Measurements from ENCODE around the gene RBCK1. TPM values are rescaled to one million over a fixed set of nuclear protein-coding genes. Genes with fewer than 3 reads are reported as not detected.

Gene RBCK1
- total and polyA plus RNA-seq, 7 donors: 34.1 to 52.5 (median 43.1) TPM

DNA sequence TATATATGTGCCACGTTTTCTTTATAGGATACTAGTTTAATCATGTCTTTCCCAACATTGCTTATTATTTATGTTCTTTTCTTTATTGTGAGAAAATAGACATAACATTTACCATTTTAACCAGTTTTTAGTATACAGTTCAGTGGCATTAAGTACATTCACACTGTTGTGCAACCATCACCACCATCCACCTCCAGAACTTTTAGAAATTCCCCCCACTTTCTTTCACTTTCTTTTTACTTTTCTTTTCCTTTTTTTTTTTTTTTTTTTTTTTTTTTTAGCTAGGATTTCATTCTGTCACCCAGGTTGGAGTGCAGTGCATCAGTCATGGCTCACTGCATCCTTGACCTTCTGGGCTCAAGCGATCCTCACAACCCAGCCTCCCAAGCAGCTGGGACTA, 18.5 kb downstream of the RBCK1 start:
- no peak overlapping the region for H3K4me3 ChIP-seq
- H3K27ac ChIP-seq: no peak overlapping the region
- no peak for TF ChIP-seq CTCF (IDR thresholded peaks at IDR 0.05)
- H3K4me1 ChIP-seq: no peaks in the 10 kb centered on the region
- WGBS, 3 donors: 95 to 97% (median 96%) methylated on average over 2 of the region's 2 CpGs
- H3K36me3 ChIP-seq (ENCODE audit: insufficient read depth in 1 of 2, low read depth in 1 of 2): peaks cover 4 to 84% of the 10 kb centered on the region in 2 donors
- no peaks in the 10 kb centered on the region for H3K27me3 ChIP-seq (ENCODE audit: insufficient read depth in 3 of 3, low read length in 2 of 3)
- no peak for DNase-seq
- ATAC-seq: no peak
- H3K9me3 ChIP-seq: no peaks in the 10 kb centered on the region
- intact Hi-C loops (cut with DNase I): no loop called here

DNA sequence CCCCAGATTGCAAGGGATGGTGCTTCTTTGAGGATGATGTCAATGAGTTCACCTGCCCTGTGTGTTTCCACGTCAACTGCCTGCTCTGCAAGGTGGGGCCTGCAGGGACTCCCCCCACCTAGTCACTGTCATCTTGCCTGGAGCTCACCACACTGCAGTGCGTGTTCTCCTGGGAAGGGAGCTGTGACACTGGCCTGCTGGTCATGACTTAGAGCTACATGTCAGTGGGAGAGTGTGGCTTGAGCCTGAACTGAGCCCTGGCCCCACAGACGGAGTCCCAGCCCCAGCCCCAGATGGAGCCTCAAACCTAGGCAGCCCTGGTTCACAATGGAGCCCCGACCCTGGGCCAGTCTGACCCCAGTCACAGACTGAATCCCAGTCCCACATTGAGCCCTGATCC, 19.3 kb downstream of the RBCK1 start:
- DNase-seq (no peak), ATAC-seq (no peak)
- H3K4me3 ChIP-seq: no peak overlapping the region
- no peak for TF ChIP-seq CTCF (IDR thresholded peaks at IDR 0.05)
- intact Hi-C loops (cut with DNase I): no loop called here
- WGBS, 3 donors: 84 to 88% (median 85%) methylated on average over 4 of the region's 4 CpGs
- H3K9me3 ChIP-seq: no peaks in the 10 kb centered on the region
- H3K36me3 ChIP-seq (ENCODE audit: insufficient read depth in 1 of 2, low read depth in 1 of 2): peaks cover 4 to 84% of the 10 kb centered on the region in 2 donors
- no peaks in the 10 kb centered on the region for H3K27me3 ChIP-seq (ENCODE audit: insufficient read depth in 3 of 3, low read length in 2 of 3)
- no peak overlapping the region for H3K27ac ChIP-seq
- no peaks in the 10 kb centered on the region for H3K4me1 ChIP-seq

GRCh38 chr20:427849-428657, 20.0 kb downstream of the RBCK1 start:
- Histone ChIP-seq H3K27me3 (ENCODE audit: insufficient read depth in 3 of 3, low read length in 2 of 3) (no peaks in the 10 kb centered on the region), H3K4me1 (peaks cover 3% of the 10 kb centered on the region), H3K9me3 (no peaks in the 10 kb centered on the region), H3K4me3 (no peak overlapping the region), H3K27ac (no peak overlapping the region), H3K36me3 (ENCODE audit: insufficient read depth in 1 of 2, low read depth in 1 of 2) (peaks cover 4 to 84% of the 10 kb centered on the region in 2 donors)
- no peak for DNase-seq
- TF ChIP-seq CTCF (IDR thresholded peaks at IDR 0.05): no peak
- no peak for ATAC-seq
- intact Hi-C loops (cut with DNase I): no loop called here
- 89 to 94% (median 91%) methylated on average over 13 to 14 of the region's 14 CpGs for WGBS, 3 donors

DNA sequence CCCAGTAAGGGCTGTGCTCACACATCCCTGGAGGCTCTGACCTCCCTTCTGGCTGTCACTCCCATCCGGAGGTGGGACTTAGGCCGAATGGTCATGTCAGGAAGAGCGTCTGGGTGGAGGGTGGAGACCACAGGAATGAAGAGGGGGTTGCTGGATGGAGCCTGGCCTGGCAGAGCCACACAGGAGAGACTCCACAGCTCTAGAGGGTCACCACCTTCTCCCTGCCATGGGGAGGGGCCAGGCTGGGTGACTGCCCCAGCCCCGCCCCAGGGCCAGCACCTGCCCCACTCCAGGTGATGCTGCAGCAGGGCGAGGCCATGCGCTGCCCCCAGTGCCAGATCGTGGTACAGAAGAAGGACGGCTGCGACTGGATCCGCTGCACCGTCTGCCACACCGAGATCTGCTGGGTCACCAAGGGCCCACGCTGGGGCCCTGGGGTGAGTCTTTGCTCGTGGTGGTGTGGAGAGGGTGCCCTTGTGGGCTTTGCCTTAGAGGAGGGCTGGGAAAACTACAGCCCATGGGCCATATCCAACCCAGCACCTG, 20.6 kb downstream of the RBCK1 start:
- Histone ChIP-seq H3K4me3 (no peak overlapping the region), H3K4me1 (peaks cover 10% of the 10 kb centered on the region), H3K36me3 (ENCODE audit: insufficient read depth in 1 of 2, low read depth in 1 of 2) (peaks cover 2 to 79% of the 10 kb centered on the region in 2 donors), H3K27ac (no peak overlapping the region), H3K27me3 (ENCODE audit: insufficient read depth in 3 of 3, low read length in 2 of 3) (no peaks in the 10 kb centered on the region), H3K9me3 (no peaks in the 10 kb centered on the region)
- TF ChIP-seq CTCF (IDR thresholded peaks at IDR 0.05): no peak
- WGBS, 3 donors: 83 to 91% (median 89%) methylated on average over 13 to 14 of the region's 14 CpGs
- no peak for DNase-seq
- ATAC-seq: no peak
- intact Hi-C loops (cut with DNase I): no loop called here
